B cell (primary cell): Measurements from ENCODE around the gene ZNF516. TPM values are rescaled to one million over a fixed set of nuclear protein-coding genes. Genes with fewer than 3 reads are reported as not detected.
"Not testable (repeated sequence)": the region's sequence is repeated elsewhere in the genome, so short reads cannot be mapped to it uniquely, and the experiment has no call there.

Experiments
- ATAC-seq: fragments of 200-7000 bp; cut with Tn5 transposase; one replicate; pipeline ENCODE4 v1.10.0; 2021; ENCODE audit warnings: low read depth, mild to moderate bottlenecking, moderate number of reproducible peaks, moderate library complexity
- CTCF ChIA-PET: fragments of 350-600 bp; sonication (Branson Sonifier 250); formaldehyde crosslinking; loops from one replicate; lab custom pipeline; 2021; ENCODE audit warnings: antibody characterized with exemption, inconsistent platforms; lab: Charles Lee
- POLR2A ChIA-PET: fragments of 350-600 bp; sonication (Branson Sonifier 250); formaldehyde crosslinking; loops from one replicate; lab custom pipeline; 2021; ENCODE audit warnings: antibody characterized with exemption; lab: Charles Lee
- DNase-seq: peaks from one replicate; pipeline ENCODE4 v3.0.0; 2013
- H2AFZ ChIP-seq: 2 replicates; pipeline ENCODE4 v1.6.1; 2012; ENCODE audit warnings: mild to moderate bottlenecking, low read depth, low read length; ENCODE audit not compliant: insufficient read depth, poor library complexity, severe bottlenecking
- H3K27ac ChIP-seq, 2 donors: 1 replicate in 1 of 2; 2 replicates in 1 of 2; pipeline ENCODE4 v1.5.1; 2012 to 2013; ENCODE audit warnings: low read length in 2 of 2, mild to moderate bottlenecking in 2 of 2, moderate library complexity in 1 of 2
- H3K27me3 ChIP-seq, 4 experiments: fragments of 200-600 bp in 1 of 4; sonication (generic) in 1 of 4; replicated peaks in 1 of 4; 1 replicate in 2 of 4; 2 replicates in 2 of 4; pipeline versions ENCODE4 v1.6.1 to v1.7.0; 2013 to 2016; ENCODE audit warnings: low read length in 3 of 4, mild to moderate bottlenecking in 2 of 4, mixed read lengths in 1 of 4, moderate library complexity in 1 of 4; ENCODE audit not compliant: insufficient read depth in 4 of 4, control insufficient read depth in 3 of 4; ENCODE audit errors: control extremely low read depth in 1 of 4
- H3K36me3 ChIP-seq, 2 experiments: replicated peaks in 1 of 2; 1 replicate in 1 of 2; 2 replicates in 1 of 2; pipeline versions ENCODE4 v1.6.1 to v1.7.1; 2013; ENCODE audit warnings: low read length in 1 of 2; ENCODE audit not compliant: insufficient read depth in 2 of 2, control insufficient read depth in 1 of 2; ENCODE audit errors: control extremely low read depth in 1 of 2, extremely low read depth in 1 of 2
- H3K4me1 ChIP-seq, 2 donors: fragments of 200-600 bp in 1 of 2; sonication (generic) in 1 of 2; 1 replicate in 1 of 2; 2 replicates in 1 of 2; pipeline versions ENCODE4 v1.5.1 to v1.6.1; 2013 to 2017; ENCODE audit warnings: low read length in 2 of 2; ENCODE audit not compliant: control insufficient read depth in 2 of 2, insufficient read depth in 2 of 2
- H3K4me2 ChIP-seq: replicated peaks from 2 replicates; pipeline ENCODE3; 2012; ENCODE audit warnings: mild to moderate bottlenecking, low read depth, low read length; ENCODE audit not compliant: poor library complexity, severe bottlenecking
- H3K4me3 ChIP-seq, 5 experiments: fragments of 200-600 bp in 1 of 5; sonication (generic) in 1 of 5; 1 replicate in 3 of 5; 2 replicates in 2 of 5; pipeline versions ENCODE4 v1.5.1 to v1.7.0; 2011 to 2016; ENCODE audit warnings: low read length in 4 of 5, mild to moderate bottlenecking in 4 of 5, low read depth in 2 of 5, control low read depth in 1 of 5, moderate library complexity in 1 of 5; ENCODE audit not compliant: insufficient read depth in 1 of 5; ENCODE audit errors: control extremely low read depth in 1 of 5, extremely low read depth in 1 of 5
- H3K79me2 ChIP-seq: fragments of 200-600 bp; sonication (generic); one replicate; pipeline ENCODE4 v1.6.0; 2016; ENCODE audit warnings: low read length; ENCODE audit not compliant: control insufficient read depth, insufficient read depth
- H3K9ac ChIP-seq: fragments of 200-600 bp; sonication (generic); 2 replicates; pipeline ENCODE4 v1.6.1; 2017; ENCODE audit warnings: mild to moderate bottlenecking, low read length, moderate library complexity
- H3K9me3 ChIP-seq, 3 donors: one replicate each; pipeline versions ENCODE4 v1.6.1 to v1.7.1; 2013; ENCODE audit warnings: low read length in 2 of 3; ENCODE audit not compliant: control insufficient read depth in 2 of 3, insufficient read depth in 1 of 3; ENCODE audit errors: control extremely low read depth in 1 of 3
- H4K20me1 ChIP-seq: 2 replicates; pipeline ENCODE4 v1.6.0; 2012; ENCODE audit warnings: mild to moderate bottlenecking, low read length; ENCODE audit not compliant: insufficient read depth, control insufficient read depth, poor library complexity, severe bottlenecking
- H3K27ac Mint-ChIP-seq: one replicate; pipeline ENCODE4 v1.8.0; 2021; ENCODE audit warnings: mixed read lengths
- H3K27me3 Mint-ChIP-seq: one replicate; pipeline ENCODE4 v1.8.0; 2021; ENCODE audit warnings: mixed read lengths
- H3K4me1 Mint-ChIP-seq: one replicate; pipeline ENCODE4 v1.8.0; 2021; ENCODE audit warnings: mixed read lengths
- H3K4me3 Mint-ChIP-seq: one replicate; pipeline ENCODE4 v1.8.0; 2021; ENCODE audit warnings: mixed read lengths
- H3K9me3 Mint-ChIP-seq: one replicate; pipeline ENCODE4 v1.8.0; 2022; ENCODE audit warnings: mixed read lengths; ENCODE audit not compliant: insufficient read depth
- EZH2 ChIP-seq: IDR thresholded peaks from 2 replicates; pipeline ENCODE4 v1.6.1; 2012; ENCODE audit warnings: borderline replicate concordance, low read depth, mild to moderate bottlenecking, moderate library complexity, low read length; ENCODE audit not compliant: insufficient read depth, poor library complexity, severe bottlenecking
- WGBS: methylation state at CpG from one replicate; pipeline ENCODE4 v1.1.5; 2013; ENCODE audit warnings: missing lambda C conversion rate; ENCODE audit not compliant: insufficient coverage; 5-methylcytosine and 5-hydroxymethylcytosine counted together
- intact Hi-C: fragments of 100-400 bp; cut with micrococcal nuclease; formaldehyde crosslinking; loops from one replicate; pipeline ENCODE4 v1.10.0; 2022
- polyA plus RNA-seq: library from polyadenylated mRNA; depleted of rRNA; stranded (reverse); fragments of >200 nt; gene quantifications from 2 replicates; pipeline ENCODE4 v1.2.3, GENCODE V29; 2012
- total RNA-seq, 2 donors: library from RNA; stranded (reverse); fragments of 120-200 nt in 1 of 2; gene quantifications; 1 replicate in 1 of 2; 2 replicates in 1 of 2; pipeline versions ENCODE4 v1.2.3 to v1.2.4, GENCODE V29; 2013 to 2022
- TF ChIP-seq, protein P1 (sequence below): fragments of 200-600 bp; IDR thresholded peaks from one replicate; pipeline ENCODE4 v1.8.0; 2022; ENCODE audit warnings: antibody characterized with exemption, mild to moderate bottlenecking

The ZNF516 gene
- total and polyA plus RNA-seq, 2 donors (not counting 1 experiment from before 2014, with no cell fraction given) = 6.7 to 27.1 TPM

DNA sequence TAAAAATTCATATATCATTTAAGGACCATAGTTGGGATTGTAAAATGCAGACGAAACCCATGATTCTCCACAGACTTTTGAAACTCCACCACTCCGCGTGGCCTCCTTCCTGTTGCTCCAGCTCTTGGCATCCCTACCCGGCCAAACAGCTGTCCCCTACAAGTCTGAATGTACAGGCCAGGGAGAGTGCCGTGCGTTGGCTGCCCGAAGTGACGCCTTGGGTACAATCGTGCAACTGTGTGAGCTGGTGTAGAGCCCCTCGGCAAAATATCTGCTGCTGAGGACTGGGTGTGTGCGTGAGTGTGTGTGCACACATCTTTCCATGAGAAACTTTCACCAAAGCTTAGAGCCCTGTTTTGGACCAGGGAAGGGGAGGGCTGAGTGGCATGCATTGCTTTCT, 43.8 kb upstream of the ZNF516 start:
- Mint-ChIP-seq H3K27ac (no peak overlapping the region), H3K4me1 (no peaks in the 10 kb centered on the region), H3K4me3 (no peak overlapping the region), H3K27me3 (peaks cover 34% of the 10 kb centered on the region), H3K9me3 (no peaks in the 10 kb centered on the region)
- no peaks in the 10 kb centered on the region for H3K79me2 ChIP-seq
- no peaks in the 10 kb centered on the region for H3K36me3 ChIP-seq
- CTCF ChIA-PET = no interaction called here
- no peaks in the 10 kb centered on the region for H3K27me3 ChIP-seq
- ATAC-seq = no peak
- no peak for DNase-seq
- H4K20me1 ChIP-seq = no peaks in the 10 kb centered on the region
- H3K9ac ChIP-seq = no peak overlapping the region
- intact Hi-C loops = no loop called here
- TF ChIP-seq, protein P1, sequence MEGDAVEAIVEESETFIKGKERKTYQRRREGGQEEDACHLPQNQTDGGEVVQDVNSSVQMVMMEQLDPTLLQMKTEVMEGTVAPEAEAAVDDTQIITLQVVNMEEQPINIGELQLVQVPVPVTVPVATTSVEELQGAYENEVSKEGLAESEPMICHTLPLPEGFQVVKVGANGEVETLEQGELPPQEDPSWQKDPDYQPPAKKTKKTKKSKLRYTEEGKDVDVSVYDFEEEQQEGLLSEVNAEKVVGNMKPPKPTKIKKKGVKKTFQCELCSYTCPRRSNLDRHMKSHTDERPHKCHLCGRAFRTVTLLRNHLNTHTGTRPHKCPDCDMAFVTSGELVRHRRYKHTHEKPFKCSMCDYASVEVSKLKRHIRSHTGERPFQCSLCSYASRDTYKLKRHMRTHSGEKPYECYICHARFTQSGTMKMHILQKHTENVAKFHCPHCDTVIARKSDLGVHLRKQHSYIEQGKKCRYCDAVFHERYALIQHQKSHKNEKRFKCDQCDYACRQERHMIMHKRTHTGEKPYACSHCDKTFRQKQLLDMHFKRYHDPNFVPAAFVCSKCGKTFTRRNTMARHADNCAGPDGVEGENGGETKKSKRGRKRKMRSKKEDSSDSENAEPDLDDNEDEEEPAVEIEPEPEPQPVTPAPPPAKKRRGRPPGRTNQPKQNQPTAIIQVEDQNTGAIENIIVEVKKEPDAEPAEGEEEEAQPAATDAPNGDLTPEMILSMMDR = no peak
- no peak for TF ChIP-seq EZH2
- WGBS = 95% methylated on average over 10 of the region's 11 CpGs
- no peak overlapping the region for H3K27ac ChIP-seq
- H3K4me1 ChIP-seq = no peaks in the 10 kb centered on the region
- H3K9me3 ChIP-seq = no peaks in the 10 kb centered on the region
- POLR2A ChIA-PET = no interaction called here
- H3K4me3 ChIP-seq = no peak overlapping the region
- H2AFZ ChIP-seq = no peak overlapping the region
- H3K4me2 ChIP-seq = no peak overlapping the region

DNA sequence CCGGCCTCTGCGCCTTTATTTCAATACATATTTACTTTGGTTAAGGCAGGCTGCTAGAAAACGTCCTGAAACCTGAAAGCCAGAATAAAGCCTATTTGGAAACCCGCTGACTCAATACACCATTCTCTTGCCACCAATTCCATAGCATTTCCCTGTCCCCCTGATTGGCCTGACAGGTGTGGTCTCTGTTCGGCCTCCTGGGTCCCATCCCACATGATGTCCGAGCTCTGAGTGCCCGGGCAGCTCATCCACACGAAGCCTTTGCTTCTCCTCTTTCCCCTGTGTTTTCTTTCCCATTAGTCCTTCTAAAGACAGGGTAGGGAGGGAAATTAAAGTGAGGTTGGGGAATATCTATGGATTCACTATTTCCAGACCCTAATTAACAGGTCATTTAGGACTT, 42.6 kb upstream of the ZNF516 start:
- Histone ChIP-seq H3K4me3 (no peak overlapping the region), H3K27me3 (no peaks in the 10 kb centered on the region), H3K9me3 (no peaks in the 10 kb centered on the region), H3K4me2 (no peak overlapping the region), H3K4me1 (no peaks in the 10 kb centered on the region), H3K27ac (no peak overlapping the region), H3K79me2 (no peaks in the 10 kb centered on the region), H3K36me3 (no peaks in the 10 kb centered on the region), H3K9ac (no peak overlapping the region), H2AFZ (no peak overlapping the region), H4K20me1 (no peaks in the 10 kb centered on the region)
- Mint-ChIP-seq H3K4me3 (no peak overlapping the region), H3K4me1 (no peaks in the 10 kb centered on the region), H3K9me3 (no peaks in the 10 kb centered on the region), H3K27ac (no peak overlapping the region), H3K27me3 (peaks cover 30% of the 10 kb centered on the region)
- WGBS = 91% methylated on average over 7 of the region's 8 CpGs
- DNase-seq (no peak), ATAC-seq (no peak)
- POLR2A ChIA-PET = no interaction called here
- intact Hi-C loops = no loop called here
- TF ChIP-seq EZH2 = no peak
- TF ChIP-seq, protein P1 = no peak
- CTCF ChIA-PET = no interaction called here

DNA sequence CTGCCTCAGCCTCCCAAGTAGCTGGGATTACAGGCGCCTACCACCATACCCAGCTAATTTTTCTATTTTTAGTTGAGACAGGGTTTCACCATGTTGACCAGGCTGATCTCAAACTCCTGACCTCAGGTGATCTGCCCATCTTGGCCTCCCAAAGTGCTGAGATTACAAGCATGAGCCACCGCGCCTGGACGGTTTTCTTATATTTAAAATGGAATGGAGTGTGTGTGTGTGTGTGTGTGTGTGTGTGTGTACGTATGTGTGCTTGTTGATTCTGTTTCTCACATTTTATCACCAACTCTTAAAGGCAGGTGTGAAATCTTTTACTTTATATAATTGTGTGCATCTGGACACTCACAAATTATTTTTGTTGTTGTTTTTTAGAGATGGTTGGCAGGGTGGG, 41.6 kb upstream of the ZNF516 start:
- ATAC-seq, H3K9me3 Mint-ChIP-seq: not testable (repeated sequence)

More for the DNA sequence above, 41.6 kb upstream of the ZNF516 start:
- H3K4me3 ChIP-seq, DNase-seq, H3K27ac Mint-ChIP-seq, H4K20me1 ChIP-seq, CTCF ChIA-PET, H3K4me1 ChIP-seq, H3K9ac ChIP-seq, H3K4me2 ChIP-seq, H3K9me3 ChIP-seq, H3K27me3 ChIP-seq, H3K4me3 Mint-ChIP-seq, POLR2A ChIA-PET, H3K79me2 ChIP-seq, H2AFZ ChIP-seq, H3K36me3 ChIP-seq, H3K27ac ChIP-seq, H3K4me1 Mint-ChIP-seq, intact Hi-C loops: not testable (repeated sequence)
- WGBS = no CpG with 5 or more reads among the region's 5 CpGs
- H3K27me3 Mint-ChIP-seq = peaks cover 27% of the 10 kb centered on the region
